Midbrain (tissue), 1 donor: ENCODE data around the gene GPR146.
"Not testable (repeated sequence)": the region's sequence is repeated elsewhere in the genome, so short reads cannot be mapped to it uniquely, and the experiment has no call there.

Experiments used
- DNase-seq: peaks from one replicate; lab custom pipeline; 2025; lab: John Stamatoyannopoulos, UW

The GPR146 gene

DNA sequence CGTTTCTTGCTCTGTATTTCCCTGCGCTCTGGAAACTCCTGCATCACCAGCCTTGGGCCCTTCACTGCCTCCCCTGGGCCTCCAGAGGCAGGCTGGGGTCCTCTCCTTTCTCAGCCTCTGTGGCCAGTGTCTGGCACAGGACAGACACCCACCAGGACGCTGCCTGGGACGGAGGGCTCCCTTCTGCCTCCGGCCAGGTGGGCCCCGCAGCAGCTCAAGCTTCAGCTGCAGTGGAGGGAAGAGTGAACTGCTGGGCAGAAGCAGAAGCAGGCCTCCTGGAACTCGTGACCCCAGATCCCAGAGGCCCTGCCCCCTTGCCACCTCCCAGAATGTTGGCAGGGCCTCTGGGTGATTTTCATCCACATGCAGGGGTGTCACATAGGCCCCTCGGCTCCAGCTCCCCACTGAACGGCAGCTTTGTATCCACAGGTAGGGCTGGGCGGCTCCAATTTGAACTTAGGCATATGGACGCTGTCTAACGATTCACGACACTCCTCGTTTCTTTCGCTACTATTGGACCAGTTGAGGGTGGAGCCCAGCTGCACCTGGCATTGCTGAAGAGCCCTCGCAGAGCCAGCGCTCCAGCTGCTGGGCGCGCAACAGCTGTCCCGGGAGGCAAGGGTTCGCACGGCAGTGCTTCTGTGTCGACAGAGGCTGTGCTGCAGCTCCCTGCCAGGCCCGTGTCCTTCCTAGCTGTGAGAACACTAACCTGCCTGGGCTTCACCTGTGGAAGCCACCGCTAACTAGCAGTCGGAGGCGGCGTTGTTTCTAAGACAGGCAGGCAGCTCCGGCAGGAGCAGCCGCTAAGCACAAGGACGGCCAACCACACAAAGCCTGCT, 18.4 kb upstream of the GPR146 start:
- no peak for DNase-seq

DNA sequence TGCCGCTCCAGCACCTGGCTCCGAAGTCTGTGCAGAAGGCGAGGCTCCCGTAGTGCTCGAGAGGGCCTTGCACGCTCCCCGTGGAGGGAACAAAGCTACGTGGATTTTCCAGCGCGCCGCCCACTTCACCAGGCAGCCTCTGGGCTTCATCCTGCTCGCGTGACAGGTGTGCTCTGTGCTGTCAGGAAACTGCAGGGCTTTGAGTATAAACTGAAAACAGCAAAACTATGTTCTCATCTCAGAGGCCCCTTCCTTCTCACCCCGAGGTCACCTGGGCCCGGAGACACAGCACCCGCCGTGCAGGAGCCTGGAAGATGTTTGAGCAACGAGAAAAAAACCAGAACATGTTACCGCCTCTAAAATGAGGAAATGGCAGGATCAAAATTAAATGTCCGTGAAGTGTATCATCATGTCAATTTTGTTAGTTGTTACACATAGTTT, 17.6 kb upstream of the GPR146 start:
- no peak for DNase-seq

DNA sequence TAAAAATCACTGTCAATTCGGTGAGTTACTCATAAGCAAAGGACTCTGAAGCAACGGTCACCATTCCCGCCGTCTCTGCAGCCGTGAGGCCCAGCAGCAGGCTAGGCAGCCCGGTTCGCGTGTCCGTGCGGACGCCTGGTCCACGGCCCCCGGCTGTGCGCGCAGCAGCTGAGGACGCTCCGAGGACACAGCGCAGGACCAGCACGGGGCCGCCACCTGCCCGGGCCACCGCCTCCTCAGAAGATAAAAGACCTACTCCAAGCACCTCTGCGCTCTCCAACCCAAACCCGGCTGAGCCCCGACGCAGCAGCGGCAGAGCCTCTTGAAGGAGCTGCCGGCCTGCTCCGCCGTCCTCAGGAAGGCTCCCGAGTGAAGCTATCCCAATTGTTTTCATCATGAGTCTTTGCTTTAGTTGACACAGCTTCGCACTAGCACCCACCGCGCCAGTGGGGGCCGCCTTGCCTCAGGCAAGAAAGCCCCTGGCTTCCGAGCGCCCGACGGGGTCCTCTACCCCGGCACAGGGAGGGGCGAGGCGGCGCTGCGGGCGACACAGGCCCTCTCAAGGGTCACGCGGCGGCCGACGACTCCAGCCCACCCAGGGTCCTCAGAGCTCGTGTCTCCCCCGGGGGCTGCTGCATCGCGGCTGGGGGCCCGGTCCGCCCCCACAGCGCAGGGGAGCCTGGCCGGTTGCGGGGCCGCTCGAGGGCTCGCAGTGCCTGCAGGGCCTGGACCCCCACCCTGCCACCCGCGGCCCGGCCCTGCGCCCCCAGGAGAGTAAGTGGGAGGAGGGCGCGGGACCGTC, 16.9 kb upstream of the GPR146 start:
- no peak for DNase-seq

DNA sequence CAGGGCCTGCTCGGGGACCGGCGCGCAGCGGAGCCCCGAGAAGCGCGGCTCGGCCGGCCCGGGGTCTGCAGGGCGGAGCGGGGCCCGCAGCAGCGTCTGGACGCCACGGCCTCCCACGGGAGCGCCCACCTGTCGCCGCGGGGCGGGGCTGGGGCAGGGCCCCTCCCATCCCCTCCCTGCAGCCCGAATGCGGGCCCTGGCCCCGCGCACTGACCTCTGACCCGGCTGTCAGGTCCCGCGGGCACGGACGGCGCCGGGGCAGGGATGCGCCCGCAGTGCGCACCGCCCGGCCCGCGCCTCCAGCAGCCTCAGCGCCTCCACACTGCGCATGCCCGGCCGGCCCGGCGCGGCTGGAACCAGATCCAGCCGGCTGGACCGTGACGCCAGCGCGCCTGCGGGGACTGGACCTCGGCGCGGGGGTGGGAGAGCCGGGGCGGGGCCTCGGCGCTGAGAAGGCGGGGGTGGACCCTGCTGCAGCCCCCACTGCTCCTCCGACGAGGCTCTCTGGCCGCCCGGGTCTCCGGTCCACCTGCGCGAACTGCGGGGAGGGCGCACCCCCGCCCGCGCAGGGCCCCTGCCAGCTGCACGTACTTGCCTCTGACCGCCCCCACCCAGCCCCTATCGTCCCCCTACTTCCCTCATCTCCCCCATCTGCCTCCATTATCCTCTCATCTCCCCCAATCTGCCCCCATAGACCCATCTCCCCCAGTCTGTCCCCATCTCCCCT, 16.1 kb upstream of the GPR146 start:
- peak; percentile 92 for DNase-seq

DNA sequence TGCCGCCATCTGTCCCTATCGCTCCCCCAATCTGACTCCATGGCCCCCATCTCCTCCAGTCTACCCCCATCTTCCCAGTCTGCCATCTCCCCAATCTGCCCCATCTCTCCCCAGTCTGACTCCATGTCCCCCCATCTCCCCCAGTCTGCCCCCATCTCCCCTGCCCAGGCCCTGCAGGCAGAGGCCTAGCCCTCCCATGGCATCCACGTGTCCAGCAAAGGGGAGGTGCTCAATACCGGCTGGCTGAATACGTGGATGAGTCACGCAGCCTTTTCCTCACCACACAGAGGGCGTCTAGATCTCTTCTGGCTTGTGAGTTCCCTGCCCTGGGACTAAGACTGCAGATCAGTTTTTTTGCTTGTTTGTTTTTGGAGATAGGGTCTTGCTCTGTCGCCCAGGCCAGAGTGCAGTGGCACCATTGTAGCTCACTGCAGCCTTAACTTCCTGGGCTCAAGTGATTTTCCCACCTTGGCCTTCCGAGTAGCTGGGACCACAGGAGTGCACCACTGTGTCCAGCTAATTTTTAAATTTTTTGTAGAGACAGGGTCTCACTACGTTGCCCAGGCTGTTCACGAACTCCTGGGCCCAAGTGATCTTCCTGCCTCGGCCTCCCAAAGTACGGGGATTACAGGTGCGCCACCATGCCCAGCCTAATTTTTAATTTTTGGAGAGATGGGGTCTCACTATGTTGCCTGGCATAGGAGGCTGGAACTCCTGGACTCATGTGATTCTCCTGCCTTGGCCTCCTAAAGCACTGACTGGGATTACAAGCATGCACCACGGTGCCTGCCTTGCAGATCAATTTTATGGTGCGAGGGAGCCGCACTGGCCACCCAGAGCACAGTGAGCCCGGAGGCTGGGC, 15.3 kb upstream of the GPR146 start:
- peak; percentile 68 for DNase-seq

DNA sequence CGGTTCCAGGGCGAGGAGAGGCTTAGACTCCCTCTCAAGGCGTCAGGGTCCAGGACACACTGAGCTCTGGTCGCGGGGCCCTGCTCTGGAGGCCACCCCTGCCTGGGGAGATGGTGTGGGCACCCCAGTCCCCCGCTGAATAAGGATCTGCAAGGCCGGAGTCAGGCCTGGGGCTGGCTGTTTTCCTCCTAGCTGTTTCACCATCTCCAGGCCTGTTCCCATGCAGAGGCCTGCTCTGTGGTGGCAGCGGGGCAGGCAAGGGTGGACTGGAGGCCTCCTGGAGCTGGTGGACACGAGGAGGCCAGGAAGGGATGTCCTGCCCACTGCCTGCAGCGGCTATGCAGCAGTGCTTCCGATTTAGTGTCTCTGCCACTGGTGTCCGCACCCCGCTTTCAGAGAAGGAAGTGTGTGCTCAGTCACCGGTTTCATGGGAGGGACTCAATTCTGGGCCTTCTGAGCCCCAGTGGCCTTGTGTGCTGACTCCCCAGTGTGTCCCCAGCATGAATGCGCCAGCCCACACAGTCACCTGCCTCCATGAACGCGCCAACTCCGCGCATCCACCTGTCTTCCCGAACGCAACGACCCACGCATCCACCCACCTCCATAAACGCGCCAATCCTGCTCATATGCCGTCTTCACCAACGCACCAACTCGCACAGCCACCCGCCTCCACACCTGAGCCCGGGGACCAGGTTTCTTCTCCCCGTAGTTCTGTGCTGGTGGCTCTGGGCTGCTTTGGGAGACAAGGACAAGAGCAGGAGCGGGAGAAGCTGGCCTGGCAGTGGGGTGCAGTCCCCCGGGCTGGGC, 14.5 kb upstream of the GPR146 start:
- DNase-seq: no peak

DNA sequence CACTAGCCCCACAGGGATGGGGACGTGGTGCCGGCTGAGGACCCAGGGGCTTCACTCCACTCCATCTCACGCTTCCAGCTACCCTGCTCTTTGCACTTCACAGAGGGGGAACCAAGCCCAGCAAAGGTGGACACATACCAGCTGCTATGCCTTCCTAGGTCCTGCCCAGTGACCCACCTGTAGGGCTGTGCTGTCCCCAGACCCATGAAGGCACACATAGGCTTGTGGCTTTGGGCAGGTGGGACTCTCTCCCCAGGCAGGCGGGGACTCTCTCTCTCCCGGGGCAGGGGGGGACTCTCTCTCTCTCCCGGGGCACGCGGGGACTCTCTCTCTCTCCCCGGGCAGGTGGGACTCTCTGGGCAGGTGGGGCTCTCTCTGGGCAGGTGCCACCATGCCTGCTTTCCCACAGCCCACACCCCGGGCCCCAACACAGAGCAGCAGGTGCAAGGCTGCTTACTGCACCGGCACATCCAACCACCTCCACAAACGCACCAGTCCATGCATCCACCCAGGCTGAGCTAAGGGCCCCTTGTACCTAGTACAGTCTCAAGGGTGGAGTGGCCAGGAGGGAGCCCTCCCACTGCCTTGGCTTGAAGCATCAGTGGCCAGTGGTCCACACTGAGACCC, 13.8 kb upstream of the GPR146 start:
- DNase-seq: no peak

DNA sequence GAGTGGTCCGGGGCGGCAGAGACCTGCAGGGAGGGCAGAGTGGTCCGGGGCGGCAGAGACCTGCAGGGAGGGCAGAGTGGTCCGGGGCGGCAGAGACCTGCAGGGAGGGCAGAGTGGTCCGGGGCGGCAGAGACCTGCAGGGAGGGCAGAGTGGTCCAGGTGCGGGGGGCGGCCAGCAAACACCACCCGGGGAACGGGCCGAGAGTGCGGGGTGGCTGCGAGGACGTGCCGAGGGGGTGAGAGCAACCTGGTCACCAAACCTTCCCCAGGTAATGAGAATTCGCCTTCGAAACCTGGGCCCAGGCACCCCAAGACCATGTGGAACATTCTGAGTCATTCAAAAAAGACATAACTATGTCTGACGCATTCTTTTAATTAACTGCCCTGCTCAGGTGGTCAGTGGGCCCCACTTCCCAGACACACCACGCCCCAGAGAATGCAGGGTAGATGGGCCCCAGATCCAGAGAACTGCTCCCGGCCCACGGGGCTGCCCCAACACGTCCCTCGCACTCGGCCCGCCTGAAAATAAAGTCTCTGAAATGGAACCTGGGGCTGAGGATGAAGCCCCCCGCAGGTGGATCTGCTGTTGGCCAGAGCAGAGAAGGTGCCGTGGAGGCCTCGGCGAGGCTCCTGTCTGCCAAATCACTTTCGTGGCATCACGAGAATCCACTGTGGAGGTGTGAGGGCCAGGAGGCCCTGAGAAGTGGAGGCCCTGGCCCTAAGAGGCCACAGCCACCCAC, 12.5 kb upstream of the GPR146 start:
- DNase-seq: no peak

DNA sequence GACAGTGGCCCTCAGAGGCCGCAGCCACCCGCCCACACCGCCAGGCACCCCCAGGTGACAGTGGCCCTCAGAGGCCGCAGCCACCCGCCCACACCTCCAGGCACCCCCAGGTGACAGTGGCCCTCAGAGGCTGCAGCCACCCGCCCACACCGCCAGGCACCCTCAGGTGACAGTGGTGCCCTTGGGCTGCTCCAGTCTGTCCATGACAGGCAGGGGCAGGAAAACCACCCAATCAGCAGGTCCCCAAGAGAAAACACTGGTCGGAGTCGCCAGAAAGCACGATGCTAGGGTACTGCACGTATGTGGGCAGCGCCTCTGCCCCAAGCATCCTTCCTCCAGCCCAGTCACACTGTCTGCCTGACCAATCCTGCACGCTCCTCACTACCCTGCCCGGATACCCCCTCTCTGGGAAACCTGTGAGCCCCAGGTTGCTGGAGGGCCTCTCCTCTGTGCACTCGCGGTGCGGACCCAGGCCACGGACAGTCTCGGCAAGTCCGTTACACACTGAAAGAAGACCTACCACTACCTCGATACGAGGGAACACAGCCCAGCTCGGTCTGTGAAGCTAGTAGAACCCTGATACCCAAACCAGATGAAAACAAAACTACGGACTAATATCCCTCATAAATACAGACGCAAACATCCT, 11.7 kb upstream of the GPR146 start:
- no peak for DNase-seq

DNA sequence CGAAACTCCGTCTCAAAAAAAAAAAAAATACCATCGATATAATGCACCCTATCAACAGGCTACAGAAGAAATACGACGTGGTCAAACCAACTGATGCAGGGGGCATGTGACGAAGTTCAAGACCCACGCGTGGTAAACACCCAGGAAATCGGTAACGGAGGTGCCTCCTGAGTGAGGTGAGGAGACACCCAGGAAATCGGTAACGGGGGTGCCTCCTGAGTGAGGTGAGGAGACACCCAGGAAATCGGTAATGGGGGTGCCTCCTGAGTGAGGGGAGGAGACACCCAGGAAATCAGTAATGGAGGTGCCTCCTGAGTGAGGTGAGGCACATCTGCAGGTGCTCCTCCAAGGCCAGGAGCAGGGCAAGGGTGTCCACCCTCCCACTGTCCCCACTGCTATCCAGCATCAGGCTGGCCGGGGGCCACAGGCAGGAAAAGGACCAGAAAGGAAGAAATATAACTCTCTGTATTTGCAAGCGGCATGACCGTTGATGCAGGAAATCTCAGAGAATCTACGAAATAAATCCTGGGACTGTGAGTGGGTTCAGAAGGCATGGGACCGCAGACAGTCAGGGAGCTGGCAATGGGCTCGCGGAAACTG, 10.7 kb upstream of the GPR146 start:
- no peak for DNase-seq

DNA sequence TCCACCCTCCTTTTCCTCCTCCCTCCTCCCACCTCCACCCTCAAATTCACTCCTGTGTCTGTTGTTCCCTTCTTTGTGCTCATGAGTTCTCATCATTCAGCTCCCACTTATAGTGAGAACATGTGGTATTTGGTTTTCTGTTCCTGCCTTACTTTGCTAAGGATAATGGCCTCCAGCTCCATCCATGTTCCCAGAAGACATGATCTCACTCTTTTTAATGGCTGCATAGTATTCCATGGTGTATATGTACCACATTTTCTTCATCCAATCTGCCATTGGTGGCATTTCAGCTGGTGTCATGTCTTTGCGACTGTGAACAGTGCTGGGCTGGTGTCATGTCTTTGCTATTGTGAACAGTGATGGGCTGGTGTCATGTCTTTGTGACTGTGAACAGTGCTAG, 9.6 kb upstream of the GPR146 start:
- not testable (repeated sequence) for DNase-seq

DNA sequence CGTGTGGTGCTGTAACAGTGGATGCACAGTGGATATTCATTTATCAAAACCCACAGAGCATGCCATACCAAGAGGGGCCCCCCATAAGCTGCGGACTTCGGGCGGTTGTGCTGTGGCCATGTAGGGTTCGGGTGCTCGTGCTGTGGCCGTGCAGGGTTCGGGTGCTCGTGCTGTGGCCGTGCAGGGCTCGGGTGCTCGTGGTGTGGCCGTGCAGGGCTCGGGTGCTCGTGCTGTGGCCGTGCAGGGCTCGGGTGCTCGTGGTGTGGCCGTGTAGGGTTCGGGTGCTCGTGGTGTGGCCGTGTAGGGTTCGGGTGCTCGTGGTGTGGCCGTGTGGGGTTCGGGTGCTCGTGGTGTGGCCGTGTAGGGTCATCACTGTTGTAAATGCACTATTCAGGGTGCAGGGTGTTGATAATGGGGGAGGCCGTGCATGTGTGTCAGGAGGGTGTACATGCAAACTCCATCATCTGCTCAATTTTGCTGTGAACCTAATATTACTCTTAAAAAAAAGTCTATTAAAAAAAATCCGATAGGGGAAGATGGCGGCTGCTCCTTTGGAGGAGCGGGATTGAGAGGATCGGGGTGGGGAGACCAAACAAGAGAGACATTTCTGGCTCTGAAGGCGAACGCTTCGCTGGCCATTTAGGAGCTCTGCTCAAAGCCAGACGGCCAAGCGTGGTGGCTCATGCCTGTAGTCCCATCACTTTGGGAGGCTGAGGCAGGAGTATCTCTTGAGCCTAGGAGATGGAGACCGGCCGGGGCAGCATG, 8.0 kb upstream of the GPR146 start:
- not testable (repeated sequence) for DNase-seq

DNA sequence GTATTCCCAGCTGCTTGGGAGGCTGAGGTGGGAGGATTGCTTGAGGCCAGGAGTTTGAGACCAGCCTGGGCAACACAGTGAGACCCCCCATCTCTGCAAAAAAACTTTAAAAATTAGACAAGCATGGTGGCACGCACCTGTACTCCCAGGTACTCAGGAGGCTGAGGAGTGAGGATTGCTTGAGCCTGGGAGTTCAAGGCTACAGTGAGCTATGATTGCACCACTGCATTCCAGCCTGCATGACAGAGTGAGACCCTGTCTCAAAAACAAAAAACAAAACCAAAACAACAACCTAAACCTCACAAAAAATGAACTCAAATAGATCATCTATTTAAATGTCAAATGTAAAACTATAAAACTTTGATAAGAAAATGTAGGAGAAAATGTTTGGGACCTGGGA, 4.1 kb upstream of the GPR146 start:
- DNase-seq: not testable (repeated sequence)

DNA sequence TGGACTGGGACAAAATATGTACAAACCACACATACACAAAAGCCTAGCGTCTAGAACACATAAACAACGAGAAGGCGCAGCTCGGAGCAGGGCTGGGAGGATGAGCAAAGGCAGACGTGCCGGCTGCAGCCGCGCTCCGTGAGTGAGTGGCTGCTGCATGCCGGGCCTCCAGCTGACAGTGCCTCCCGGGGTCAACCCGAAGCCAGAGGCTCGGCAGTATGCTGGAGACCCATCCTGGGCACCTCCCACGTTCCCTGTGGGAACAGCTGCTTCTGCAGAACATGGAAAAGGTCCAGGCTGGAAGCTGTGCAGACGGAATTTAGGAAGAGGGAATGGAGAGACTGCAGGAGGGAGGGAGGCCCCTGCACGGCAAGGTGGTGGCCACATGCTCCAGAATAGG, 3.6 kb upstream of the GPR146 start:
- DNase-seq: no peak

DNA sequence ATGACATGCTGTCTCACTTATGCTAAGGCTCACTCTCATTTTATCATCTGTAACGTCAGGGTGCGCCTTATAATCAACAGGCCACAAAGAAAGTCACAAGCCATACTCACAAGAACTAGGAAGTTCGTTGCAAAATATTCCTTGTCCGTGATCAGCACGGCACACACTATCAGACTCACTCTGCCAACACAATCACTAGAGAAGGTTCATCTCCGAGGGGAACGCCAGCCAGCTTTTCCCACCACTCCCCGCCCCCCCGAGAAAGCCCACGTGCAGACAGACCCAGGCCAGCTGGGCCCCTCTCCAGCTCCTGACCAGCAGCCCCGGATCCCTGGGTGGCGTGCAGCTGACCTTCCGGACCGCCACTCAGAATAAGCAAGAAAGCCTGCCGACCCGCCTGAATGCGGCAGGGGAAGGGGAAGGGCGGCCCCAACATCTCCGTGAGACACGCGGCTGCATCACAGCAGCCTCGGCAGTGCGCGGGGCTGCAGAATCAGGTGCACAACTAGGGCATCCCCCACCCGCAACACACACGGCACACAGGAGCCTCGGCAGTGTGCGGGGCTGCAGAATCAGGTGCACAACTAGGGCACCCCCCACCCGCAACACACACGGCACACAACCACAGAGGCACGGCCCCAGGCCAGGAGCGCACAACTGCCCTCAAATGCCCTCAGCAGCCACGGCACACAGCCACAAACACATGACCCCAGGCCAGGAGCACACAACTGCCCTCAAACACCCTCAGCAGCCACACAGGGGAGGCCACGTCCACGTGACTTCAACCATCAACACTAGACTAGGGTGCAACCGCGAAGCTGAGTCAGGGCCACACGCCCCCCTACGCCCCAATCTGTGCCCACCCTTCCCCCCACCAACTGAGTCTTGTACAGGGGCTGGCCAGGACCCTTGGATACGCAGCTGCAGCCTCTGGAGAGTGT, 2.5 kb upstream of the GPR146 start:
- DNase-seq: no peak

DNA sequence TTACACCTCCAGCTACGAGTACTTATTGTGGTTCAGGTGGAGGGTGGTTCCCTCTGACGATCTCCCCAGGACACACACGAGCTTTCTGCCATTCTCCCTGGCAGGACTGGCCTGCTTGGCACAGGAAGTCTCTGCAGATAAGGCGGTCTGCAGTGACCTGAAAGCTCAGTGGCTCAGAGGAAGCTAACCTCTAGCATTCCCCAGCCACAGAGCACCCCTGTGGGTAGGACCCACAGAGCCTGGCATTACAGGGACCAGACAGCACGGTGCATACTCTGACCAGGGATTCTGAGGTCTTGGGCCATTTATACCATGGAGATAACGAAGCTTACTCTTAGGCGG, 1.9 kb upstream of the GPR146 start:
- no peak for DNase-seq
